HG03342 (cell line): ENCODE measurements around the gene GCK.

Source experiments
- ATAC-seq: cut with Tn5 transposase; IDR thresholded peaks from one replicate; pipeline ENCODE4 v1.9.1; 2021; ENCODE audit warnings: mild to moderate bottlenecking, moderate library complexity; ENCODE audit not compliant: unreplicated experiment

Gene GCK

GRCh38 chr7:44158096-44158872, 31.0 kb downstream of the GCK start:
- ATAC-seq: no peak

GRCh38 chr7:44157116-44158080, 31.8 kb downstream of the GCK start:
- ATAC-seq: no peak

- ATAC-seq: no peak
Measured at GRCh38 chr7:44156453-44157010, 32.7 kb downstream of the GCK start.

GRCh38 chr7:44155191-44156185, 33.8 kb downstream of the GCK start:
- no peak for ATAC-seq

- no peak for ATAC-seq
Measured at GRCh38 chr7:44154703-44155102, 34.5 kb downstream of the GCK start.

- no peak for ATAC-seq
Measured at GRCh38 chr7:44153948-44154335, 35.3 kb downstream of the GCK start.

GRCh38 chr7:44152971-44153947, 36.0 kb downstream of the GCK start:
- ATAC-seq: no peak

GRCh38 chr7:44151956-44152355, 37.3 kb downstream of the GCK start:
- no peak for ATAC-seq

- ATAC-seq: no peak
Measured at GRCh38 chr7:44150966-44151941, 38.0 kb downstream of the GCK start.

GRCh38 chr7:44150466-44150832, 38.8 kb downstream of the GCK start:
- no peak for ATAC-seq

- ATAC-seq: no peak
Measured at GRCh38 chr7:44149571-44150465, 39.4 kb downstream of the GCK start.

GRCh38 chr7:44148961-44149536, 40.2 kb downstream of the GCK start:
- ATAC-seq: no peak

- ATAC-seq: no peak
Measured at GRCh38 chr7:44148166-44148565, 41.1 kb downstream of the GCK start.

GRCh38 chr7:44147026-44147991, 41.9 kb downstream of the GCK start:
- ATAC-seq: no peak
